ENCODE data around the gene SMIM11. TPM values are rescaled to one million over a fixed set of nuclear protein-coding genes. Genes with fewer than 3 reads are reported as not detected.
"Not testable (repeated sequence)": the region's sequence is repeated elsewhere in the genome, so short reads cannot be mapped to it uniquely, and the experiment has no call there.

SMIM11 gene
- total and polyA plus RNA-seq, 2 of the 4 experiments (the other 2 are of a cell fraction): 3.6 to 8.8 TPM

- H3K14ac ChIP-seq (replicated peaks; ENCODE audit: low read depth, low read length); POLR2A ChIA-PET (ENCODE audit: unreplicated experiment); H2BK15ac ChIP-seq (ENCODE audit: low read depth, low read length); H3K9me3 ChIP-seq (ENCODE audit: control insufficient read depth, insufficient read depth, low read length); H3K23ac ChIP-seq (ENCODE audit: low read depth, low read length); H2AFZ ChIP-seq (replicated peaks; ENCODE audit: low read length, poor library complexity); H3K4me1 ChIP-seq (ENCODE audit: control insufficient read depth, insufficient read depth, low read length); H4K5ac ChIP-seq (ENCODE audit: low read depth, low read length); H3K79me1 ChIP-seq (ENCODE audit: low read depth in 1 of 2, low read length in 2 of 2); H3K27me3 ChIP-seq (ENCODE audit: control insufficient read depth, insufficient read depth, low read length); H3K18ac ChIP-seq (ENCODE audit: low read depth, low read length); H4K20me1 ChIP-seq (ENCODE audit: insufficient read depth, low read length); H3K9ac ChIP-seq (ENCODE audit: low read depth, low read length); in situ Hi-C loops (cut with MboI; ENCODE audit: low sequenced_read_pairs); intact Hi-C loops (cut with micrococcal nuclease); H3K36me3 ChIP-seq (ENCODE audit: control insufficient read depth, insufficient read depth, low read length); BruUV-seq (replicated peaks); H2AK9ac ChIP-seq (replicated peaks; ENCODE audit: low read depth, low read length, poor library complexity); H3K4me2 ChIP-seq (ENCODE audit: low read depth, low read length); H2AK5ac ChIP-seq (ENCODE audit: low read depth, low read length); H3K9me1 ChIP-seq (ENCODE audit: insufficient read depth, low read length); H3K4ac ChIP-seq (ENCODE audit: low read depth, low read length); CTCF ChIA-PET; H2BK5ac ChIP-seq (ENCODE audit: low read depth, low read length, poor library complexity, severe bottlenecking); ATAC-seq (ENCODE audit: low read depth); H4K8ac ChIP-seq (ENCODE audit: low read depth in 2 of 2, low read length in 2 of 2); H3K56ac ChIP-seq (ENCODE audit: extremely low read depth, insufficient read depth, low read length); H2BK120ac ChIP-seq (ENCODE audit: low read depth, low read length); H3K4me3 ChIP-seq (ENCODE audit: insufficient read depth, low read depth, low read length); dilution Hi-C loops (cut with HindIII; ENCODE audit: low sequenced_read_pairs, unreplicated experiment); H2BK20ac ChIP-seq (ENCODE audit: low read depth, low read length); H3K27ac ChIP-seq (ENCODE audit: insufficient read depth, low read length); DNase-seq; H4K91ac ChIP-seq (ENCODE audit: insufficient read depth, low read depth, low read length): not testable (repeated sequence)
- no CpG with 5 or more reads among the region's 2 CpGs for WGBS, 2 experiments (ENCODE audit: extremely low coverage in 2 of 2, insufficient read length in 1 of 2)
Observed at GRCh38 chr21:34405686-34406085, 30.4 kb downstream of the SMIM11 start.

- H3K4me3 ChIP-seq (ENCODE audit: insufficient read depth, low read depth, low read length); H2AK9ac ChIP-seq (replicated peaks; ENCODE audit: low read depth, low read length, poor library complexity); H3K79me1 ChIP-seq (ENCODE audit: low read depth in 1 of 2, low read length in 2 of 2); H2BK20ac ChIP-seq (ENCODE audit: low read depth, low read length); H3K9me3 ChIP-seq (ENCODE audit: control insufficient read depth, insufficient read depth, low read length); H2BK15ac ChIP-seq (ENCODE audit: low read depth, low read length); intact Hi-C loops (cut with micrococcal nuclease); POLR2A ChIA-PET (ENCODE audit: unreplicated experiment); H2AFZ ChIP-seq (replicated peaks; ENCODE audit: low read length, poor library complexity); DNase-seq; H3K14ac ChIP-seq (replicated peaks; ENCODE audit: low read depth, low read length); H4K20me1 ChIP-seq (ENCODE audit: insufficient read depth, low read length); H4K5ac ChIP-seq (ENCODE audit: low read depth, low read length); CTCF ChIA-PET; H3K27me3 ChIP-seq (ENCODE audit: control insufficient read depth, insufficient read depth, low read length); H3K9me1 ChIP-seq (ENCODE audit: insufficient read depth, low read length); BruUV-seq (replicated peaks); in situ Hi-C loops (cut with MboI; ENCODE audit: low sequenced_read_pairs); H3K36me3 ChIP-seq (ENCODE audit: control insufficient read depth, insufficient read depth, low read length); H3K18ac ChIP-seq (ENCODE audit: low read depth, low read length); H3K23ac ChIP-seq (ENCODE audit: low read depth, low read length); H2BK120ac ChIP-seq (ENCODE audit: low read depth, low read length); H3K4me2 ChIP-seq (ENCODE audit: low read depth, low read length); H3K4ac ChIP-seq (ENCODE audit: low read depth, low read length); H2AK5ac ChIP-seq (ENCODE audit: low read depth, low read length); dilution Hi-C loops (cut with HindIII; ENCODE audit: low sequenced_read_pairs, unreplicated experiment); H4K91ac ChIP-seq (ENCODE audit: insufficient read depth, low read depth, low read length); H4K8ac ChIP-seq (ENCODE audit: low read depth in 2 of 2, low read length in 2 of 2); H3K56ac ChIP-seq (ENCODE audit: extremely low read depth, insufficient read depth, low read length); H3K4me1 ChIP-seq (ENCODE audit: control insufficient read depth, insufficient read depth, low read length); H3K9ac ChIP-seq (ENCODE audit: low read depth, low read length); H2BK5ac ChIP-seq (ENCODE audit: low read depth, low read length, poor library complexity, severe bottlenecking); ATAC-seq (ENCODE audit: low read depth); H3K27ac ChIP-seq (ENCODE audit: insufficient read depth, low read length): not testable (repeated sequence)
- no CpG with 5 or more reads among the region's 6 CpGs for WGBS, 2 experiments (ENCODE audit: extremely low coverage in 2 of 2, insufficient read length in 1 of 2)
Observed at GRCh38 chr21:34406102-34406501, 30.8 kb downstream of the SMIM11 start.

Data from IMR-90 (cell line).